GM18502 (cell line): ENCODE data around the gene PRR5L.

Experiments used
- ATAC-seq: cut with Tn5 transposase; IDR thresholded peaks from one replicate; pipeline ENCODE4 v1.9.1; 2021; ENCODE audit warnings: mild to moderate bottlenecking; ENCODE audit not compliant: unreplicated experiment, poor library complexity

PRR5L gene

GRCh38 chr11:36453678-36454077, 157.6 kb downstream of the PRR5L start:
- peak; percentile 55 for ATAC-seq

GRCh38 chr11:36454551-36454940, 158.5 kb downstream of the PRR5L start:
- no peak for ATAC-seq

- ATAC-seq = no peak
Measured at GRCh38 chr11:36454941-36455631, 159.0 kb downstream of the PRR5L start.

- no peak for ATAC-seq
Measured at GRCh38 chr11:36455658-36456111, 159.6 kb downstream of the PRR5L start.

GRCh38 chr11:36456156-36456555, 160.1 kb downstream of the PRR5L start:
- ATAC-seq = no peak

- no peak for ATAC-seq
Measured at GRCh38 chr11:36458129-36458915, 162.2 kb downstream of the PRR5L start.

- no peak for ATAC-seq
Measured at GRCh38 chr11:36459046-36459445, 163.0 kb downstream of the PRR5L start.

DNA sequence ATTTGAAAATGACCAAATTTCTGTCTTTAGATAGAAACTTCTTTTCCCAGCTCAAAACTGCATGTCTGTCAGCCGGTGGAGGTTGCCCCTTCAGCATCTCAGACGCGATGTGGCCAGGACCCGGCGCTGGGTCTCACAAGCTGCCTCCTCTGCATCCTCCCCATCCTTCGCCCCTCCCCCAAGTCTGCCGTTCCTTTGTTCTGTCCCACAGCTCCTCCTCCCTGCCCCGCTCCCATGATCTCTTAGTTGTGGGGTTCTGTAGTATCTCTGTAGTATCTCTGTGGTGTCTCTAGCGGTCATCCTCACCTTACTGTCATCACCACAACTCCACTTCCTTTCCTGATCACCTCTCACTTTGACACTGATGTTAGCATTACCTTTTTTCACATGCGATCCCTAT, 164.1 kb downstream of the PRR5L start:
- no peak for ATAC-seq

GRCh38 chr11:36462321-36462720, 166.2 kb downstream of the PRR5L start:
- ATAC-seq = no peak

- no peak for ATAC-seq
Measured at GRCh38 chr11:36463781-36464180, 167.7 kb downstream of the PRR5L start.

DNA sequence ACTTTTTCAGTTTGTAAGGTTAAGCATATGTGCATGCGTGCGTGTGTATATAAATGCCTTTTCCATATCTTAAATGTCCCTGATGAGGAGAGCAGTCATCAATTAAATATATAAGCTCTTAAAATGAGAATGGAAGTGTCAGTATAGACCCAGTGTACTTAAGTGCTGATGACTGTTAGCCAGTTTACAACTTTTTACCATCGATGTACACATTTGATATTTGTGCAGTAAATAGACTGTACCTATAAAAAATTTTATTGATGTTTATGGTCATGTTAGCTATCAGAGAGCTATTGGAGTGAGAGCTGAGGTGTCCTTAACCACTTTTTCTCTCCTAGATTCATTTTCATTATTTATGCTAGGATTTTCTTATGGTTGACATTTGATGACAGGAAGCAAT, 168.6 kb downstream of the PRR5L start:
- ATAC-seq = no peak

GRCh38 chr11:36465449-36466163, 169.5 kb downstream of the PRR5L start:
- no peak for ATAC-seq

DNA sequence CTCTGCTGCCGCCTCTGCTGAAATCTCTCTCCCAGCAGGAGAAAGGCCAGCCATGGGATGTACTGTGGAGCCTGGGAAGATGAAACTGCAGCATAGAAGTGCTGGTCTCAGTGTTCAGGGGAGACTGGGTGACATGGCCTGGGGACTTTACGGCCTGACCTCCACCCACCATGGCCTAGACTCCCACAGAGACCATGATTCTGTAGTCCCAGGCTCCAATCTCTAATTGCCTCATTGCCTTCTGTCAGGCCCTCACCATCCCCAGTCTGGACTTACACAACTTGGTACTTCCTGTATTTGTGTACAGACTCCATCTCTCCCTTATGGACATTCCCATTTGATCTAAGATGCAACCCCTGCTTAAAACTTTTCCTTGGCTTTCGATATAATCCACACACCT, 170.9 kb downstream of the PRR5L start:
- no peak for ATAC-seq

DNA sequence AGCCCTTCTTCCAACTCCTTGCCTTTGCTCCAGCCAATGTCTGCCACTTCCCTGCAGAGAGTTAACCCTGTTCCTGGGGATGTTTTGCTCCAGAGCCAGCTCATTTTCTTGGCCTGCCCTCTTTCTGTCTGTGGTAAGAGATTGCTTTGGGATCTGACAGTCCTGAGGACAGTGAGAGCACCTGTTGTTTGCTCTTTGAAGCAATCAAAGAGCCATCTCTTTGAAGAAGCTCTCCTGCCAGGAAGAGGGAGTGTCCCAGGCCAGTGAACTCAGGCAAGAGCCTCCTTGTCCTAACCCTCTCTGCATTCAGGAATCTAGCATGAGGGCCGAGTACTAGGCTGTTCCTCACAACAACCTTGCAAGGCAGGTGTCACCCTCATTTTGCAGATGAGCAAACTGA, 171.8 kb downstream of the PRR5L start:
- no peak for ATAC-seq

GRCh38 chr11:36469063-36469462, 173.0 kb downstream of the PRR5L start:
- no peak for ATAC-seq

- ATAC-seq = no peak
Measured at GRCh38 chr11:36469881-36470802, 174.1 kb downstream of the PRR5L start.

GRCh38 chr11:36471577-36471976, 175.5 kb downstream of the PRR5L start:
- ATAC-seq = no peak

DNA sequence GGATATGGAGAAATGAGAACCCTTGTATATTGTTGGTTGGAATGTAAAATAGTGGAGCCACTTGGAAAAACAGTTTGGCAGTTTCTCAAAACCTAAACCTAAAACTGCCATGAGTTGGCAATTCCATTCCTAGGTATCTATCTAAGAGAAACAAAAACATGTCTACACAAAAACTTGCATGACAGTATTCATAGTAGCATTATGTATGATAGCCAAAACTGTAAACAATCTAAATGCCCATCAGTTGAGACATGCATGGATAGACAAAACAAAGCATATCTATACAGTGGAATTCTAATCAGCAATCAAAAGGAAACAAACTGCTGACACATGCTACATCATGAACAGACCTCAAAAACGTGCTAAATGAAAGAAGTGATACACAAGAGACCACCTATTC, 179.1 kb downstream of the PRR5L start:
- ATAC-seq = no peak

- ATAC-seq = no peak
Measured at GRCh38 chr11:36478700-36479329, 182.7 kb downstream of the PRR5L start.

- no peak for ATAC-seq
Measured at GRCh38 chr11:36480833-36481232, 184.7 kb downstream of the PRR5L start.
